PFSK-1 (cell line): ENCODE measurements around the gene ACOT6.

Experiments
- FOXP2 ChIP-seq: optimal IDR thresholded peaks from 2 replicates; pipeline ENCODE3; 2011; ENCODE audit warnings: borderline replicate concordance, control low read depth, inconsistent platforms; ENCODE audit not compliant: insufficient read depth; ENCODE audit errors: extremely low read length, extremely low read depth
- POLR2AphosphoS5 ChIP-seq: IDR thresholded peaks from 2 replicates; pipeline ENCODE4 v1.6.1; 2012; ENCODE audit warnings: low read depth, mild to moderate bottlenecking, control low read depth, low read length, moderate library complexity
- REST ChIP-seq, 2 experiments: IDR thresholded peaks; 2 replicates each; pipeline versions ENCODE4 v1.6.1 to v1.8.0; 2011 to 2012; ENCODE audit warnings: low read depth in 2 of 2, low read length in 2 of 2, control low read depth in 1 of 2, inconsistent platforms in 1 of 2, mild to moderate bottlenecking in 1 of 2, moderate library complexity in 1 of 2; ENCODE audit not compliant: insufficient read depth in 1 of 2
- SIN3A ChIP-seq: IDR thresholded peaks from 2 replicates; pipeline ENCODE4 v1.6.1; 2012; ENCODE audit warnings: mild to moderate bottlenecking, low read length, moderate library complexity, borderline replicate concordance; ENCODE audit not compliant: insufficient read depth
- TAF1 ChIP-seq: IDR thresholded peaks from 2 replicates; pipeline ENCODE4 v1.6.1; 2012; ENCODE audit warnings: low read length, control low read depth, borderline replicate concordance; ENCODE audit not compliant: insufficient read depth

ACOT6 gene

GRCh38 chr14:73651005-73651404 lies 38.7 kb downstream of the ACOT6 start:
- TF ChIP-seq FOXP2: no peak
- no peak for TF ChIP-seq TAF1
- TF ChIP-seq SIN3A: no peak
- no peak for TF ChIP-seq REST (IDR thresholded peaks at IDR 0.05; ENCODE audit: insufficient read depth in 1 of 2, low read depth in 2 of 2, low read length in 2 of 2)
- no peak for TF ChIP-seq POLR2AphosphoS5

DNA sequence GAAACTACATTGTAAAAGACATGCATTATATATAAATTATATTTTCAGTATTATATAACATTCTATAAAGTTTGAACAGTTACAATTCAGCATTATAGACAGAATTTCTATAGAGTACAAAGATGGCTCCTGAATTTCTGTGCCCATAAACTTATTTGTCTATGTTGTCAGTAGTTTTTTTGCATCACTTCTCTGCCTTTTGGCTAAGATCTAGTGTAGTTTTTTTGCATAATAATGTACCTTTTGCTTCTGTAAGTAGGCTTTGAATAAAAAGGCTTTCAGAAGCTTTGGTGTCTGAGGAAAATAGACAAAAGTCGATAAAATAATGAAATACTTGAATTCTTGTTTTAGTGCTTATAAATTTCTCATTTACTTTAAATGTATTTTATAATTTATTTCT lies 43.5 kb downstream of the ACOT6 start:
- no peak for TF ChIP-seq POLR2AphosphoS5

DNA sequence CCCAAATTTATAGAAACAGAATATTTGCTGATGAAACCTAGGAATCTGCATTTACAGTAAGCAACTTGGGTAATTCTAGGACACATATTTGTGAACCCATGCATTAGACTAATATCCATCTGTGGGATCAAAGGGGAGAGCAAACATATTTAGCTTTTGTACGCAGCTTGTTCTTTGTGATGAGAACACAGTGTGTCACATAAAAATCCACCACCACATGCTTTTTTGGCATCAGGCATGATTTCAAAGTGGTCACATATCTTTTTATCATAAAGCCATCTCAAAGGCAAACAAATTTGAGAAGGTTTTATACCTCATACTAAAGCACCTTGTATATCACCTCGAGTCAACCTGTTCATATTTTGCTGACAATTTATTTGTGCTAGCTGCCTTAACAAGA lies 48.2 kb downstream of the ACOT6 start:
- TF ChIP-seq TAF1 (no peak), SIN3A (no peak)

DNA sequence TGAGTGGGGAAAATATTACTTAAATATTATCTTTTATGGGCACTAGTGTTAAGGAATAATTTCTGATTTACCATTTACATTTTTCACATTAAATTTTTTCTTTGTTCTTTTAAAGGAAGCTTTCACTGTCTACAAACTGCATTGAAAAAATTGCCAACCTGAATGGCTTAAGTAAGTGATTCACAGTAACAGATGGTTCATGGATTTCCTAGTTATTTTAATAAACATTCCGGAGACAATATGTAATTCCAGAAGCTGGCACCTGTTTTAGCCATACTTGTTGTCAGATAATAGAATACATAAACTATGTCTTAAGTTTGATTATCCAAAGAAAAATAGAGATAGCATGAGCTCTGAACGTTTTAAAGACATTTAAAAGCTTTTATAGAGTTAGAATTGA lies 49.6 kb downstream of the ACOT6 start:
- TF ChIP-seq POLR2AphosphoS5 (no peak), FOXP2 (no peak), SIN3A (no peak), REST (IDR thresholded peaks at IDR 0.05; ENCODE audit: insufficient read depth in 1 of 2, low read depth in 2 of 2, low read length in 2 of 2) (no peak), TAF1 (no peak)

DNA sequence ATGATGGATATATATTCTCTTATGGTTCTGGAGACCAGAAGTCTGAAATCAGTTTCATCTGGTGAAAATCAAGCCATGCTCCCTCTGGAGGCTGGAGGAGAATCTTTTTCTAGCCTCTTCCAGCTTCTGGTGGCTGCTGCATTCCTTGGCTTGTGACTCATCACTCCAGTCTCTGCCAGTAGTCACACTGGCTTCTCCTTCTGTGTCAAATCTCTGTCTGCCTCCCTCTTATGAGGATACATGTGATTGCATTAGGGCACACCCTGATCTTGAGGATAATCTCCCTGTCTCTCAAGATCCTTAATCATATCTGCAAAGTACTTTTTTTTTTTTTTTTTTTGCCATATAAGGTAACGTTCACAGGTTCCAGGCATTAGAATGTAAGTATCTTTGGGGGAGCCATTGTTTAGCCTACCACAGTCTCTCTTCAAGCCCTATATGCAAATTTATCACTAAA lies 50.2 kb downstream of the ACOT6 start:
- no peak for TF ChIP-seq TAF1
- TF ChIP-seq SIN3A: no peak
- no peak for TF ChIP-seq FOXP2
- no peak for TF ChIP-seq POLR2AphosphoS5
- TF ChIP-seq REST (IDR thresholded peaks at IDR 0.05; ENCODE audit: insufficient read depth in 1 of 2, low read depth in 2 of 2, low read length in 2 of 2): no peak

GRCh38 chr14:73663548-73664212 lies 51.4 kb downstream of the ACOT6 start:
- TF ChIP-seq SIN3A (no peak), POLR2AphosphoS5 (no peak), FOXP2 (no peak), TAF1 (no peak), REST (IDR thresholded peaks at IDR 0.05; ENCODE audit: insufficient read depth in 1 of 2, low read depth in 2 of 2, low read length in 2 of 2) (no peak)
